HEK293T (cell line): ENCODE measurements around the gene PADI4.

ENCODE experiments used
- ARNT ChIP-seq: fragments of 450-650 bp; IDR thresholded peaks from 2 replicates; pipeline ENCODE4 v1.6.1; 2017; ENCODE audit warnings: mild to moderate bottlenecking
- SP1 ChIP-seq: fragments of 450-650 bp; IDR thresholded peaks from 2 replicates; pipeline ENCODE4 v1.6.1; 2017

- TF ChIP-seq ARNT (no peak), SP1 (no peak)
Measured at GRCh38 chr1:17397910-17398695, 90.1 kb downstream of the PADI4 start.
